Measurements from ENCODE around the gene SHISAL1.

Gene SHISAL1

GRCh38 chr22:44256556-44257485, 55.9 kb downstream of the SHISAL1 start:
- Histone ChIP-seq H3K27me3 (ENCODE audit: insufficient read depth, low read depth) (no peaks in the 10 kb centered on the region; the same call in 1 of the 2 replicates), H2AFZ (ENCODE audit: low read depth) (no peak overlapping the region), H3K4me2 (no peak overlapping the region), H3K4me1 (ENCODE audit: low read depth, poor library complexity, severe bottlenecking) (no peaks in the 10 kb centered on the region), H3K36me3 (ENCODE audit: insufficient read depth) (no peaks in the 10 kb centered on the region), H3K27ac (no peak overlapping the region), H3K9ac (no peak overlapping the region), H3K79me2 (ENCODE audit: insufficient read depth, low read depth) (no peaks in the 10 kb centered on the region), H4K20me1 (ENCODE audit: insufficient read depth) (no peaks in the 10 kb centered on the region), H3K4me3 (IDR thresholded peaks at IDR 0.05; ENCODE audit: insufficient read depth, low read depth, low read length) (no peak overlapping the region)
- TF ChIP-seq, protein P1, sequence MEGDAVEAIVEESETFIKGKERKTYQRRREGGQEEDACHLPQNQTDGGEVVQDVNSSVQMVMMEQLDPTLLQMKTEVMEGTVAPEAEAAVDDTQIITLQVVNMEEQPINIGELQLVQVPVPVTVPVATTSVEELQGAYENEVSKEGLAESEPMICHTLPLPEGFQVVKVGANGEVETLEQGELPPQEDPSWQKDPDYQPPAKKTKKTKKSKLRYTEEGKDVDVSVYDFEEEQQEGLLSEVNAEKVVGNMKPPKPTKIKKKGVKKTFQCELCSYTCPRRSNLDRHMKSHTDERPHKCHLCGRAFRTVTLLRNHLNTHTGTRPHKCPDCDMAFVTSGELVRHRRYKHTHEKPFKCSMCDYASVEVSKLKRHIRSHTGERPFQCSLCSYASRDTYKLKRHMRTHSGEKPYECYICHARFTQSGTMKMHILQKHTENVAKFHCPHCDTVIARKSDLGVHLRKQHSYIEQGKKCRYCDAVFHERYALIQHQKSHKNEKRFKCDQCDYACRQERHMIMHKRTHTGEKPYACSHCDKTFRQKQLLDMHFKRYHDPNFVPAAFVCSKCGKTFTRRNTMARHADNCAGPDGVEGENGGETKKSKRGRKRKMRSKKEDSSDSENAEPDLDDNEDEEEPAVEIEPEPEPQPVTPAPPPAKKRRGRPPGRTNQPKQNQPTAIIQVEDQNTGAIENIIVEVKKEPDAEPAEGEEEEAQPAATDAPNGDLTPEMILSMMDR (conservative IDR thresholded peaks at IDR 0.05; ENCODE audit: low read depth, low read length): no peak

DNA sequence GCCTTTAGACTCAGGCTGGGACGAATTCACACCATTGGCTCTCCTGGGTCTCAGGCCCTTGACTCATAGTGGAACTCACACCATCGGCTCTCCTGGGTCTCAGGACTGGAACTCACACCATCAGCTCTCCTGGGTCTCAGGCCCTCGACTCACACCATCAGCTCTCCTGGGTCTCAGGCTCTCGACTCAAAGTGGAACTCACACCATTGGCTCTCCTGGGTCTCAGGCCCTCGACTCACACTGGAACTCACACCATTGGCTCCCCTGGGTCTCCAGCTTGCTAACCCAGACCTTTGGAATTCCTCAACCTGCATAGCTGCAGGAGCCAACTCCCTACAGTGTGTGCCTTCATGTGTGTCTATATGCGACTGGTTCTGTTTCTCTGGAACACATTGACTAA, 56.7 kb downstream of the SHISAL1 start:
- TF ChIP-seq, protein P1 (conservative IDR thresholded peaks at IDR 0.05; ENCODE audit: low read depth, low read length): no peak

GRCh38 chr22:44254811-44255210, 57.9 kb downstream of the SHISAL1 start:
- no peak overlapping the region for H3K27ac ChIP-seq
- H3K4me2 ChIP-seq: no peak overlapping the region
- H3K9ac ChIP-seq: no peak overlapping the region
- H3K4me3 ChIP-seq (IDR thresholded peaks at IDR 0.05; ENCODE audit: insufficient read depth, low read depth, low read length): no peak overlapping the region
- H3K79me2 ChIP-seq (ENCODE audit: insufficient read depth, low read depth): no peaks in the 10 kb centered on the region
- H2AFZ ChIP-seq (ENCODE audit: low read depth): no peak overlapping the region
- peaks cover 5% of the 10 kb centered on the region; the same call in 1 of the 2 replicates for H3K27me3 ChIP-seq (ENCODE audit: insufficient read depth, low read depth)
- H4K20me1 ChIP-seq (ENCODE audit: insufficient read depth): no peaks in the 10 kb centered on the region
- H3K4me1 ChIP-seq (ENCODE audit: low read depth, poor library complexity, severe bottlenecking): no peaks in the 10 kb centered on the region
- TF ChIP-seq, protein P1 (conservative IDR thresholded peaks at IDR 0.05; ENCODE audit: low read depth, low read length): no peak
- H3K36me3 ChIP-seq (ENCODE audit: insufficient read depth): no peaks in the 10 kb centered on the region

More for the DNA sequence above, 56.7 kb downstream of the SHISAL1 start:
- Histone ChIP-seq H3K4me2 (no peak overlapping the region), H4K20me1 (ENCODE audit: insufficient read depth) (no peaks in the 10 kb centered on the region), H3K9ac (no peak overlapping the region), H3K4me3 (IDR thresholded peaks at IDR 0.05; ENCODE audit: insufficient read depth, low read depth, low read length) (no peak overlapping the region), H3K79me2 (ENCODE audit: insufficient read depth, low read depth) (no peaks in the 10 kb centered on the region), H3K27me3 (ENCODE audit: insufficient read depth, low read depth) (no peaks in the 10 kb centered on the region; the same call in 1 of the 2 replicates), H3K36me3 (ENCODE audit: insufficient read depth) (no peaks in the 10 kb centered on the region), H2AFZ (ENCODE audit: low read depth) (no peak overlapping the region), H3K27ac (no peak overlapping the region), H3K4me1 (ENCODE audit: low read depth, poor library complexity, severe bottlenecking) (no peaks in the 10 kb centered on the region)

DNA sequence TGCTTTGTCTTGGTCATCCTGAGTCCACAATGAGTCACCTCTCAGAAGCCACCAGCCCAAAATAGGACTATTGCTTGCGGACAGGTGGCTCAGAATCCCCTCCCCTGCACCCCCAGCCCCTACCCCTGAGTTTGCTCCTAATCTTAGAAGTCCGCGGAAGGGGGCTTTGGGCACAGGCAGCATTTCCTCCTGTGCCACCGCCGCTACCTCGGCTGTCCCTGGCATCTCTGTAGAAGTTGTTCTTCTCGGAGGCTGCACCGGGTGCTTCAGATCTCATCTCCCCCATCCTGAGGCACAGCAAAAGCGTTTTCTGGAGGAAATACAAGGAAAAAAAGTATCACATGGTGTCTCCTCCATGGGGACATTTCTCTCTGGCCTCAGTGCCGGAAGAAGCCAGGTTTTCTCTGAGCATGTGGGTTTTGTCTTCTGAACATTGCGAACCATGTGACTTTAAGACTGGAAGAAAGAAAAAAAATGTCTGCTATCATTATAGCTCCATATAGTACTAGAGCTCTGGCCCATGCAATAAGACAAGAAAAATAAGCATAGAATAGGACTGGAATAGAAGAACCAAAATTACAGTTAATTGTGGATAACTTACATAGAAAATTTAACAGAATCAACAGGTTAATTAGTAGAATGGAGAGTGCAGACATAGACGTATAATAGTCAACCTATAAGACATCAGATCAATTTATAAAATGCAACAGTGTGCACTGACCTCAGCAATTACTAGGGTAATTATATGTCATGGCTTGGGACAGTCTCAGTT, 63.2 kb downstream of the SHISAL1 start:
- Histone ChIP-seq H3K79me2 (ENCODE audit: insufficient read depth, low read depth) (no peaks in the 10 kb centered on the region), H3K4me2 (no peak overlapping the region), H3K27ac (no peak overlapping the region), H3K36me3 (ENCODE audit: insufficient read depth) (no peaks in the 10 kb centered on the region), H2AFZ (ENCODE audit: low read depth) (no peak overlapping the region), H3K4me3 (IDR thresholded peaks at IDR 0.05; ENCODE audit: insufficient read depth, low read depth, low read length) (no peak overlapping the region), H3K27me3 (ENCODE audit: insufficient read depth, low read depth) (peaks cover 5% of the 10 kb centered on the region; the same call in 1 of the 2 replicates), H3K4me1 (ENCODE audit: low read depth, poor library complexity, severe bottlenecking) (no peaks in the 10 kb centered on the region), H4K20me1 (ENCODE audit: insufficient read depth) (no peaks in the 10 kb centered on the region), H3K9ac (no peak overlapping the region)
- TF ChIP-seq, protein P1 (conservative IDR thresholded peaks at IDR 0.05; ENCODE audit: low read depth, low read length): no peak

Measured in KMS-11 (cell line).